GM15510 (cell line): ENCODE results near the gene RPS6KA1.

Experiments used
- POLR2A ChIP-seq: IDR thresholded peaks from 3 replicates; pipeline ENCODE4 v1.6.1; 2011; ENCODE audit warnings: borderline replicate concordance; ENCODE audit not compliant: insufficient read length; ENCODE audit errors: extremely low read depth

Gene RPS6KA1

GRCh38 chr1:26529655-26530409, at the start of gene RPS6KA1:
TSS of gene RPS6KA1 (plus strand) at chr1:26529761. CDS start at chr1:26529921, 160 bp downstream.
- TF ChIP-seq POLR2A, result peak; percentile 72

DNA sequence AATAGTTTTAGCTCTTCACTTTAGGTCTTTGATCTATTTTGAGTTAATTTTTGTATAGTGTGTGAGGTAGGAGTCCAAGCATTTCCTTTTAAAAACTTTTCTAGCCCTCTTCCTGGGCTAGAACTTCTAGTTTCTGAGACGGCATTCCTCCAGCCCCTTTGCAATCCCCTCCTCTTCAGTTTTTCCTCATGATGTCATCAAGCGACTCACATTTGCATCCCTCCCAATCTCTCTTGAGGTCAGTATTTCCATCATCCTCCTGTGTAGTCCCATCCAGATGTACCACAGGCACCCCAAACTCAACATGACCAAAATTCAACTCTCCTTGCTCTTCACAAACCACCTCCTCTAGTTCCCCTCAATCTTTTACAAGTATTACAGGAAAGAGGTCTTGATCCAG, 46.6 kb upstream of the RPS6KA1 start:
- no peak for TF ChIP-seq POLR2A

- TF ChIP-seq POLR2A, result no peak
Measured at GRCh38 chr1:26483980-26484379, 45.6 kb upstream of the RPS6KA1 start.

DNA sequence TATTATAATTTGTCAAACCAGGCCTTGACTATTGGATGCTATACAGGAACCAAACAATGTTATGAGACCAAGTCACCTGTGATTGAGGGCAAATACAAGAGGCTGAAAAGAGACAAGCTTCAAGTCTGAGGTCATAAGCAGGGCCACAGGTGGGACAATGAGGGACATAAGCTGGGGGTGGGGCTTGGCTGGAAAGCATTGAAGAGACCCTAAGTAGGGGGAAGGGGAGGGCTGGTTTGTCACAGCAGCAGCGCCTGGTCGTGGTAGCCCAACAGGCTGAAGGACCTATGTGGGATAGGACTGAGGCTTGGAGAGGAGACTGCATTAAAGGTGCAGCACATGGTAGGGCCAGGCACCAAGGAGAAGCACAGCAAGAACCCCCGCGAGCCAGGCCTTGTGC, 39.4 kb upstream of the RPS6KA1 start:
- TF ChIP-seq POLR2A, result no peak

DNA sequence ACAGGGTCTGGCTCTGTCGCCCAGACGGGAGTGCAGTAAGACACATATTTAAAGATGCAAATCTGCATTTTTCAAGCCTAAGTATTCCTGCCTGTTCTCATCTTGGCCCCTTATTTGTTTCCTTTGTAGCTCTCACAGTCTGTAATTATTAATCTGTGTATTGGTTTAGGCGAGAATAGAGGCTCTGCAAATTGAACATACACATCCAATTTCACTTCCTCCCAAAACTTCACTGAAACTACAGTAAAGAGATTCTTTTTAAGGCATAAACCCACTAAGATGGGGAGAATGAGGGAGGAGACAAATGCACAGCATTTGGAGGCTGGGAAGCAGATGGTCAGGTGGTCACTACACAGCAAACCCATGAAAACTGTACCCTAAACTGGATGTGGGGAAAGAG, 36.3 kb upstream of the RPS6KA1 start:
- no peak for TF ChIP-seq POLR2A

GRCh38 chr1:26493938-26494337, 35.6 kb upstream of the RPS6KA1 start:
- no peak for TF ChIP-seq POLR2A

DNA sequence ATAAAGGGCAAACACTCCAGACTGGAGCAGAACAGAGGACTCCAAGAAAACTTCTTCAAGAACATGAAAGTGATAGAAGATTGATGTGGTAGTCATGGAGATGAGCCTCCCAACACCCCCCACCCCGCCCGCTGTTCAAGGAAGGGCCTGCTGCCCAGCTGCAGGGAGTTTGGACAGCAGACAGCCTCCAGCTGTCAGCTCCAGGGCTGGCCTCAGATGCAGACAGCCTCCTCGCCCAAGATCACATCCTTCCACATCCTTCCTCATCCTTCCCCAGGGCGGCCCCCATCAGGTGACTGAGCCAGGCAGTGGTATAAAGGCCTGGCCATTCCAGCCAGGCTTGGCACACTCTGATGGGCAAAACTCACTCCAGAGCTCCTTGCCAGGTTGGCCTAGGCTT, 32.7 kb upstream of the RPS6KA1 start:
- no peak for TF ChIP-seq POLR2A

DNA sequence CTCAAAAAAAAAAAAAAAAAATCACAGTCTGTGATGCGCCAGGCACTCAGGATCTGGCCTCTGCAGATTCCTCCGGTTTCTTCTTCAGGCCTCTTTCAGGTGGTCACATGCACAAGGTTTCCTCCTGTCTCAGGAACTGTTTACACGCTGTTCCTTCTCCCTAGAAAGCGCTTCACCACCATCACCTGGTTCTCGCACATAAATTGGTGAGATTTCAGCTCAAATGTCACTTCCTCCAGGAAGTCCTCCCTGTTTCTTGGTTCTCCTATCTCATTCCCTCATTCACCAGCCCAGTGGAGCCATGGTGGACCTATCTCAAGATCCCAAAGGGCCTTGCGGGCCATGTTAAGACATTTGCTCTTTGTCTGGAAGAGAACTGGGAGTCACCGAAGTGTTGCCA, 30.7 kb upstream of the RPS6KA1 start:
- no peak for TF ChIP-seq POLR2A

GRCh38 chr1:26500488-26501175, 28.9 kb upstream of the RPS6KA1 start:
- peak; percentile 90 for TF ChIP-seq POLR2A

- TF ChIP-seq POLR2A, result no peak
Measured at GRCh38 chr1:26516987-26517765, 12.4 kb upstream of the RPS6KA1 start.

DNA sequence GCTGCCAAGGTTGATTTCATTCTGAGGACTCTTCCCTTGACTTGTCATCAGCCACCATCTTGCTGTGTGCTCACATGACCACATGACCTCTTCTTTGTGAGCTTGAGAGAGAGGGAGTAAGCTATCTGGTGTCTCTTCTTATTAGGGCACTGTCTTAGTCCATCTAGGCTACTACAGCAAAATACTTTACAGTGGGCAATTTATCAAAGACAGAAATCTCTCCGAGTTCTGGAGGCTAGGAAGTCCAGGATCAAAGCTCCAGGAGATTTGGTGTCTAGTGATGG, 11.9 kb upstream of the RPS6KA1 start:
- no peak for TF ChIP-seq POLR2A

DNA sequence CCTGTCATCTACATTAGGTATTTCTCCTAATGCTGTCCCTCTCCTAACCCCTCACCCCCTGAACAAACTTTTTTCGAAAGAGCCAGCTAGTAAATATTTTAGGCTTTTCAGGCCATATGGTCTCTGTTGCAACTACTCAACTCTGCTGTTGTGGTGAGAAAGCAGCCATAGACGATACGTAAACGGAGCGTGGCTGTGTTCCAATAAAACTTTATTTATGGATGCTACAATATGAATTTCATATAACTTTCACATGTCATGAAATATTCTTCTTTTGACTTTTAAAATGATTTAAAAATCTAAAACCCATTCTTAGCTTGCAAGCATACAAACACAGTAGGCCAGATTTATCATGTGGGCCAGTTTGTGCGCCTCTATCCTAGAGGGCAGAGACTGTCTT, 11.2 kb upstream of the RPS6KA1 start:
- TF ChIP-seq POLR2A, result no peak

DNA sequence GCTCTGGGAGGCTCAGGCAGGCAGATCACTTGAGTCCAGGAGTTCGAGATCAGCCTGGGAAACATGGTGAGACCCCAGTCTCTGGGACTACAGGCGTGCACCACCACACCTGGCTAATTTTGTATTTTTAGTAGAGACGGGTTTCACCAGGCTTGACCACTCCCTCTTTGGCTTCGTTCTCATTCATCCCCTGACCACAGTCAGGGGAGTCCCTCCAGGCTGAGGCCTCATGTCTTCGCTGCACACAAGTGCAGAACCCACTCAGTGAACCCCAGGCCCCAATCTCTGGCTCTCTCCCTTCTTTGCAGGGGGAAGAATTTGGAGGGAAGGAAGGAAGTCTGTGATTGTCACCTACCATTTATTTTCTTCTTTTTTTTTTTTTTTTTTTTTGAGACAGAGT, 9.2 kb upstream of the RPS6KA1 start:
- TF ChIP-seq POLR2A, result no peak

DNA sequence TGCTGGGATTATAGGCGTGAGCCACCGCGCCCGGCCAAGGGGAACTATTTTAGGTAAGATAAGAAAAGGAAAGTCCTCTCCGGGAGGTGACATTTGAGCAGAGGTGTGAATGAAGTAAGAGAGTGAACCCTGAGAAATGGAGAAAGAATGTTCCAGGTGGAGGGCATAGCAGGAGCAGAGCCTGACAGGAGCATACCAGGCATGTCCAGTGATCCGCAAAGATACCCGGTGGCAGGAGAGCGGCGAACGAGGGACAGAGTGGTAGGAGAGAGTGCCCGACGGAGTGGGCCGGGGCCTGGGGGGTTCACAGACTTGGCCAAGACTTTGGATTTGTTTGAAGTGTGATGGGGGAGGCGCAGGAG, 7.9 kb upstream of the RPS6KA1 start:
- no peak for TF ChIP-seq POLR2A

DNA sequence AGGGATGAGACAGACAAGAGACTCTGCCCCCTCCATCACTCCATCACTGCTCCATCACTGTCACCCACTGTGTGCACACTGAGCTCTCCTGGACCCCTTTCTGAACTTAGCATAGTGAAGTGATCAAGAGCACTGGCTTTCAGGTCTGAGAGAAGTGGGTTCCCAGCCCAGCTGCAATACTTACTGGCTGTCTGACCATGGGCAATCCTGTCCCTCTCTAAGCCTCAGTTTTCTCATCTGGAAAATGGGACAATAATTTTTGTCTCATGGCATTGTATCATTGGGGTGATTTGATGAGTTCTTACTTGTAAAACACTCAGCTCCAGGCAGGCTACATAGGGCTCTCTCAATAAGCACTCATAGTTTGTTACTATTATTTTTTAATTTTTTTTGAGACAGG, 7.5 kb upstream of the RPS6KA1 start:
- TF ChIP-seq POLR2A, result no peak

- no peak for TF ChIP-seq POLR2A
Measured at GRCh38 chr1:26524181-26524580, 5.4 kb upstream of the RPS6KA1 start.
